ENCODE data around the gene YBX2.

Gene YBX2

DNA sequence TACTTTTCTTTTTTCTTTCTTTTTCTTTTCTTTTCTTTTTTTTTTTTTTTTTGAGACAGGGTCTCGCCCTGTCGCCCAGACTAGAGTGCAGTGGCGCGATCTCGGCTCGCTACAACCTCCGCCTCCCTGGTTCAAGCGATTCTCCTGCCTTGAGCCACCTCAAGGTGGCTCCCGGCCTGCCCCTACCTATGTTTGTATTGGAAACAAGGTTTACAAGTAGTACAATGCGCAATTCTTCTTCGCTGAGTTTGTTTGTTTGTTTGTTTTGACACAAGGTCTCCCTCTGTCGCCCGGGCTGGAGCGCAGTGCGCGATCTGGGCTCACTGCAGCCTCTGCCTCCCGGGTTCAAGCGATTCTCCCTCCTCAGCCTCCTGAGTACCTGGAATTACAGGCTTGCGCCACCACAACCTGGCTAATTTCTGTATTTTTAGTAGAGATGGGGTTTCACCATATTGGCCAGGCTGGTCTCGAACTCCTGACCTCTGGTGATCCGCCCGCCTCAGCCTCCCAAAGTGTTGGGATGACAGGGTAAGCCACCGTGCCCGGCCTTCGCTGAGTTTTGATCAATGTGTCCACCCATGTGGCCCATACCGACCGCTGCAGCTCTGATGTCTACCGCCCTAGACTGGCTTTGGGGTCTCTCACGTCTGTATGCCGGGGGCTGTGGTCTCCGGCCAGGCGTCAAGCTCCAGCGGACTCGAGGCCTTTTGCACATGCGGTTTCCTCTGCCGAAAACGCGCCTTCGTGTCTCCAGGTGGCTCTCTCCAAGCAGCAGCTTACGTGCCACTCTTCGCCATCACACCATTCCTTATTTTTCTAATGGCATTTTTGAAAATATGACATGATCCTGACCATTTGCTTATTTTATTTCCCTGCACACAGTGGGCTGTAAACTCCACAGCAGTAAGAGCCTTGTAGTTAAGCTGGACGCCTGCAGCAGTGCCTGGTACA, 1.1 kb upstream of the YBX2 start:
- no peak for FAIRE-seq

DNA sequence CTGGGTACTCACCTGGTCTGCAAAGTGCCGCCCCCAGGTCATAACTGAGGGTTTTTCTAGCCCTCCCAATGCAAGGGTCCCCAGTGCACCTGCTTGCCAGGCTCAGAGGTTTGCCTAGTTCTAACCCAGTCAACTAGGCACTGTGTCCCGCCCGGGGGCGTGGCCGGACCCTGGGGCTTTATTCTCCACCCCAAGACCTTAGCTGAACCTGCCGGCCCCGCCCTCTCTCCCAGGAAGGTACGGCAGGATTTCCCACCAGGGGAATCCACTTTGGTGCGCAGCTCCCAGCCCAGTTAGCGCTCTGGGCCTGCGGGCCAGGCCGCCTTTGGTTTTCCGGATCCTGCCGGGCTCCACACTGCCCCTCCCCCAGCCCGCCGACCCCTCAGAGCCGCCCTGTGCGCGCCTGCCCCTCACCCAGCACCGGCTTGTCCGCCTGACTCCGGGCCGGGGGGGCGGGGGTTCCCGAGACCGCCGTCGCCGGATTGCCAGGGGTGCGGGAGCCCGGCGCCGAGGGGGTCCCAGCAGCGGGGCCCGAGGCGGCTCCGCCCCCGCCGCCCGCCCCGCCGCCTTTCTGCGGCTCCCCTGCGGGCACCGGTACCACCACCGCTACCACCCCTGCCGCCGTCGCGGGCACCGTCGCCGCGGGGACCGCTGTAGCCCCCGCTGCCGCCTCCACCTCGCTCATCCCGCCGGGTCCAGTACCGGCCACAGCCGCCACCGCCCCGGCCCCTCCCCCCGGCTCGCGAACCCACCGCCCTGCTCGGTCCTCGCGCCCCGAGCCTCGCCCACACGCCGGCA, 424 bp downstream of the YBX2 start:
- FAIRE-seq, result no peak

DNA sequence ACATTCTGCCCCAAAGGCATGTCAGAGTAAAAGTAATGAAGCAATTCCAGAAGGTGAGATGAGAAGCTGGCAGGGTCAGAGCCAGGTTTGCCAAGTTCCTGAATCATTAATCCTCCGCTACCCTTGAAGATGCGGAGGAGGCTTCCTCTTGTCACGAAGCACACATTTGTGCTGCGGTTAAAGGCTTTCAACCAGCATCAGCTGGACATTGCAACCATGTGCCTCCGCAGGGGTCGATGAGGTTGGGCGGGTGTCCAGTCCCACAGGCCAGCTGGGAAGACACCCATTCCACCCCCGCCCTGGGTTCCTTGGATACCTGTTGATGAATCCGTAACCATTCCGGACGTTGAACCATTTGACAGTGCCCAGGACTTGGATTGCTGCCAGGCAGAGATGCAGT, 1.3 kb downstream of the YBX2 start:
- no peak for FAIRE-seq

DNA sequence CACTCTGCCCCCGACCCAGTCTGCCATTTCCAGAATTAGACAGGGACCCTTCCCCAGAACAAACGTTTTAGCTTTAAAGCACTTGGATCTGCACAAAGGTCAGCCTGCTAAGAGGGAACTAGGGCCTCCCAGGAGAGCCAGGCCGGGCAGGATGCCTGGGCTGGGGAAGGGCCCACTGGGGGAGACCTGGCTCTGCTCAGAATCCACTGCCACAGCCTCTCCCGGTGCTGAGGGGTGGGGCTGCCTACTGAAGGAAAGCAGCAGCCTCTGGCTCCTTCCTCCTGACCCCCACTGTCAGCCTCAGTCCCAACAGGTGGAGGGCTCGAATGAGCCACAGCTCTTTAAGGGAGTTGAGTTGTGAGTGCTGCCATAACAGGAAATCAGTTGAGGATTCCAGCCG, 1.7 kb downstream of the YBX2 start:
- no peak for FAIRE-seq

DNA sequence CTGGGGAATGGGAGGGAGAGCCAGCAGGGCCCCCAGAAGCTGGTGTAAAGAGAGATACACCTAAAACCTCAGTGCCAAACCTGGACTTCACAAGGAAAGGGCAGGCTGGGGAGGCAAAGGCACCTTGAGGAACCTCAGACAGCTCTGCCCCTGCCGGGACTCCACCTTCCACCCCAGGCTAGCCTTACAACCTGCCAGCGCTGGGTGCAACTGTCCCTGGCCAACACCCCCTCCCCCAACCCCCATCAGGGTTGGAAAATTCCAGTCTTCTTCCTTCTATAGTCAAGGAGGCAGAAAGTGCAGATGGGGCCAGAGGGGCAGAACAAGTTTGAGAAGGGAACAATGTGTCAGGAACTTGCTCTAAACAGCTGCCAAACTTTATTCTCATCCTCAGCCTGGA, 2.2 kb downstream of the YBX2 start:
- no peak for FAIRE-seq

DNA sequence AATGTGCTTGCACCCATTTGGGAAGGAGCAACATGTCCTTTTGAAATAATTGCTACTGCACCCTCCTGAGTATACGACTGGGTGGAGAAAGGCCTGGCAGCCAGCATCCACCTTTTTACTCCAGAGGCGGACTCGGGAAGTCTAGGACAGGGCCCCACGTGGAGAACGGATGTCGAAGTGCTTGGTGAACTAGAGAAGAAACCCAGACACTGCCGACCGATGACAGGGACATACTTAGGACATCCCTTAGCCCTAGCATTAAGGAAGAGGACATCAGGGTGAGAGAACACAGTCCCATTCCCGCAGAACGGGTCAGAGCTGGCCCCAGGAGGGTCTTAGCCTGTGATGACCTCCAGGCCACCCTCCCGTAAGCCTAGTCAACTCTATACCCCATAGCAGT, 3.8 kb downstream of the YBX2 start:
- no peak for FAIRE-seq

DNA sequence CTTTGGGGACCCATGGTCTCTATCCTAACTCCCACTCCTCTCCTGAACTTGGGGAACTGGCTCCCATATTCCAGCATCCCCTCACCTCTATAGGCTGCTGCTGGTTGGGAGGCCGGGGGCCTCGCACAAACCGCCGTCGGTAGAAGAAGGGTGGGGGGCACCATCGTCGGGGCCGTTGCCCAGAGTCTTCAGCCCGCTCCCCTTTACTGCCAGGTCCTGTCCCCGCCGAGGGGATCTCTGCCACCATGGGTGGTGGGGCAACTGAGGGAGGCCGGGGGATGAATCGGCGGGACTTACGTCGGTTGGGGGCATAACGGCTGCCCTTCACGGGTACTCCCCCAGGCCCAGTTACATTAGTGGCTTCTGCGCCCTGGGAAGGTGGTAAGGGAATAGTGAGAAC, 4.3 kb downstream of the YBX2 start:
- no peak for FAIRE-seq

DNA sequence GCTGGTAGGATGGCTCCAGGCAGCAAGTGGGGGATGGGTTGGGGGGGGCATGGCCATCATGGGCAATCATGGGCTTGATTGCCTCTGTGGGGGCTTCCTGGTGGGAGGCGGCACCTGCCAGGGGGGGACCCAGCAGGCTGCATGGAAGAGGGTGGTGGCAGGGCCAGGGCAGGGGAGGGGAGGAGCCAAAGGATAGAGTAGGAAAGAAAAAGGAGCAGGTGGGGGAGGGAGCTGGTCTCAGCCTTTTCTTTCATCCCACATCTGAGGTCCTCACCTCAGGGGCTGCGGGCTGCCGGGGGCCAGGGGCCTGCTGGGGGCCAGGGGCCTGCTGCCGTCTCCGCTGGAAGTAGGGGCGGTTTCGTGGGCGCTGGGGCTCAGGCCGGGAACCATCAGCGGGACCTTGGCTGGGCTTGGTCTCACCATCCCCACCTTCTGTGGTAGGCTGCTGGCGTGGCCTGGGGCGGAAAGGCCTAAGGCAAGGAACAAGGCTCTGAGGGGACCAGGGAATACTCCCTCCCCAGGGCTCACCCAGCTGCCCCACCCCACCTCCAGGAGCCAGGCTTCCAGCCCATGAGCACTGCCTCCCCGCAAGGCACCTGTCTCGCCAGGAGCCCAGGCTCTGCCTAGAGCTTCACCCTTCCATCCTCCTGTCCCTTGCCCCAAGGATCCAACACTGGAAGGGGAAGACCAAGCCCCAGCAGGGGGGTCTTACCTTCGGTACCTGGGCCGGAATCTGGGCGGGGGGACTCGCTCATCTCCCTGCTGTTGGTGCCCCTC, 5.0 kb downstream of the YBX2 start:
- no peak for FAIRE-seq

DNA sequence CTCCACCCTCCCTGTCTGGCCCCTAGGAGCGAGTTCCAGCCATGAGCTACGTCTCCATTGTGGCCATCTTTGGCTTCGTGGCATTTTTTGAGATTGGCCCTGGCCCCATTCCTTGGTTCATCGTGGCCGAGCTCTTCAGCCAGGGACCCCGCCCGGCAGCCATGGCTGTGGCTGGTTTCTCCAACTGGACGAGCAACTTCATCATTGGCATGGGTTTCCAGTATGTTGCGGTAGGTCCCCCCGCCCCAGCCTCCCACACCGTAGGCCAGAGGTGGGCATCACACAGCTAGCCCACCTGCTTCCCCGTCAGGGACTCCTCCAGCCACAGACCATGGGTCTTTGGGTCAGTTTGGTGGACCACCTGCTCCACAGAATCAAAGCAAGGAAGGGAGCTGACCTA, 8.8 kb downstream of the YBX2 start:
- FAIRE-seq, result no peak

DNA sequence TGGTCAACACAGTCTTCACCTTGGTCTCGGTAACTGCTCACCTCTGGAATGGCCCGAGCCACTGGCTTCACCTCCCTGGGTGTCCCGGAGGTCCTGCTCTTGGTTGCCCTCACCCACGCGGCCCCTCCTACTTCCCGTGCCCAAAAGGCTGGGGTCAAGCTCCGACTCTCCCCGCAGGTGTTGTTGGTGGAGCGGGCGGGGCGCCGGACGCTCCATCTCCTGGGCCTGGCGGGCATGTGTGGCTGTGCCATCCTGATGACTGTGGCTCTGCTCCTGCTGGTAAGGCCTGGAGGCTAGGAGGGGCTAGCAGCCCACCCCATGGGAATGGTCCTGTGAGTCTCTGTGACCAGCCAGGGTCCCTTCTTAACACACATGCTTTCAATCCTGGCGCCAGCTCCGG, 9.5 kb downstream of the YBX2 start:
- FAIRE-seq, result no peak

DNA sequence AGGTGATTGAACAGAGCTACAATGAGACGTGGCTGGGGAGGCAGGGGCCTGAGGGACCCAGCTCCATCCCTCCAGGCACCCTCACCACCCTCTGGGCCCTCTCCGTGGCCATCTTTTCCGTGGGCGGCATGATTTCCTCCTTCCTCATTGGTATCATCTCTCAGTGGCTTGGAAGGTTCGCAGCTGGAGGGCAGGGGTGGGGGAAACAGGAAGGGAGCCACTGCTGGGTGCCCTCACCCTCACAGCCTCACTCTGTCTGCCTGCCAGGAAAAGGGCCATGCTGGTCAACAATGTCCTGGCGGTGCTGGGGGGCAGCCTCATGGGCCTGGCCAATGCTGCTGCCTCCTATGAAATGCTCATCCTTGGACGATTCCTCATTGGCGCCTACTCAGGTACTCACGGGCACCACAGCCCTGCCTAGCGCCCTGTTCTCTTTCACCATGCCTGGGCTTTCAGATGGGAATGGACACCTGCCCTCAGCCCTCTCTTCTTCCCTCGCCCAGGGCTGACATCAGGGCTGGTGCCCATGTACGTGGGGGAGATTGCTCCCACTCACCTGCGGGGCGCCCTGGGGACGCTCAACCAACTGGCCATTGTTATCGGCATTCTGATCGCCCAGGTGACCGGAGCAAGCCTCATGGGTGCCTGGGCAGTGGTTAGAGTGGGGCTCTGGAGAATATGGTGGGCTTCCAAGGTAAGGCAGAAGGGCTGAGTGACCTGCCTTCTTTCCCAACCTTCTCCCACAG, 10.8 kb downstream of the YBX2 start:
- FAIRE-seq, result no peak

DNA sequence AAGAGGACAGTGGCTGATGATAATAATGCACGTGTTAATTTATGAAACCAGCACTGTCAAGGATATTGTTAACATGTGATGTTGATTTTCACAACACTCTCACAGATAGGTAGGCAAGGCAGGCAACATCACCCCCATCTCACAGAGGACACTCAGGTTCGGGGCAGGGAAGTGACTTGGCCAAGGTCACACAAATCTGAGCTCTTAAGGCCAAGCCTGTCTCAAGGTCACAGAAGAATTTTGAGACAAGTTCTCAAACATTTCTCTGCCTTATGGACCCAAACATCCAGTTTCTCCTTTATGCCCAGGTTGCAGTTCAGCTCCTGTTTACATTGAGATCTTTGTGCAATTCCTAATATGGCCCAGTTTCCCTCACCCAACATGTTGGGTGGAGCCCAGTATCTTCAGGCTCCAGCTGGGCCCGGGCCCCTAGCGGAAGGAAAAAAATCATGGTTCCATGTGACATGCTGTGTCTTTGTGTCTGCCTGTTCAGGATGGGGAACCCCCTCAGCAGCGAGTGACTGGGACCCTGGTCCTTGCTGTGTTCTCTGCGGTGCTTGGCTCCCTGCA, 11.6 kb downstream of the YBX2 start:
- FAIRE-seq, result no peak

DNA sequence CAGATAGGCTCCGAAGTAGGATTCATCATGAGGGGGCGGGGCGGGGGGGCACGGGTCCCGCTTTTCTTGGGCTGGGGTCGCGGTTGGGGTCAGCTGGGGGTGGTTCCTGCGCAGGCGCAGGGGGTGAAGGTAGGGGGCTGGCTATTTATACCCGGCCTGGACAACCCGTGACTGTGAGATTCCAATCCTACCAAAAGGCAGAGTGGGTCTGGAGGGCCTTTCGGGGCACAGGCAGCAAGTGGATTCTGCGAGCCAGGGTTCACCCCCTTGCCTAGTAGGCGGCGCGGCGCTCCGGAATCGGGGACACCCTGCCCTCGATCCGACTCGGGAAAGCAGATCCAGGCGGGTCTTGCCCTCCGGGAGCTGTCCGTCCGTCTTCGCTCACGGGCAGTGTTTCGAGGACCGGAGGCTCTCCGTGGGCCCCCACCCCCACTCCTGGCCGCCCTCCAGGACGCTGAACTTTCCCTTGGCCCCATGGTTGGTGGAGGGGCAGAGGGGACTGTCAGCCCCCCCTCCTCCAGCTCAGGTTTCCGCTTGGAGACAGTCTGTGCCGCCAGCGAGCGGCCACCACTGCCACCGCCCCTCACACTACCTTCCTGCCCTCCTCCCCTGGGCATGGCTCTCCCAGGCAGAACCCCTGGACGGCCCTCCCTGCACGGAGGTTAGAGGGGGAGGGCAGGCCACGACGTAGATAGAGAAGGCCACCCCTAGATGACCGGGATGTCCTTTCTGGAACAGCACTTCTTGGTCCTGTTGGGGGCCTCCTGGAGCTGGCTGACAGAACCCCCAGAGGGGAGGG, 12.3 kb downstream of the YBX2 start:
- no peak for FAIRE-seq

DNA sequence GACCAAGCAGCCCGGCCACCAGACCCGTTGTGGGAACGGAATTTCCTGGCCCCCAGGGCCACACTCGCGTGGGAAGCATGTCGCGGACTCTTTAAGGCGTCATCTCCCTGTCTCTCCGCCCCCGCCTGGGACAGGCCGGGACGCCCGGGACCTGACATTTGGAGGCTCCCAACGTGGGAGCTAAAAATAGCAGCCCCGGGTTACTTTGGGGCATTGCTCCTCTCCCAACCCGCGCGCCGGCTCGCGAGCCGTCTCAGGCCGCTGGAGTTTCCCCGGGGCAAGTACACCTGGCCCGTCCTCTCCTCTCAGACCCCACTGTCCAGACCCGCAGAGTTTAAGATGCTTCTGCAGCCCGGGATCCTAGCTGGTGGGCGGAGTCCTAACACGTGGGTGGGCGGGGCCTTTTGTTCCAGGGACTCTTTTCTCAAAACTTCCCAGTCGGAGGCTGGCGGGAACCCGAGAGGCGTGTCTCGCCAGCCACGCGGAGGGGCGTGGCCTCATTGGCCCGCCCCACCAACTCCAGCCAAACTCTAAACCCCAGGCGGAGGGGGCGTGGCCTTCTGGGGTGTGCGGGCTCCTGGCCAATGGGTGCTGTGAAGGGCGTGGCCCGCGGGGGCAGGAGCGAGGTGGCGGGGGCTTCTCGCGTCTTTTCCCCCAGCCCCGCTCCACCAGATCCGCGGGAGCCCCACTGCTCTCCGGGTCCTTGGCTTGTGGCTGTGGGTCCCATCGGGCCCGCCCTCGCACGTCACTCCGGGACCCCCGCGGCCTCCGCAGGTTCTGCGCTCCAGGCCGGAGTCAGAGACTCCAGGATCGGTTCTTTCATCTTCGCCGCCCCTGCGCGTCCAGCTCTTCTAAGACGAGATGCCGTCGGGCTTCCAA, 13.1 kb downstream of the YBX2 start, which contains the start of gene SLC2A4:
TSS of gene SLC2A4 (plus strand) at position 645 of the 879 bp plus-strand sequence. CDS start at position 862, 217 bp downstream.
- peak; percentile 18 for FAIRE-seq

DNA sequence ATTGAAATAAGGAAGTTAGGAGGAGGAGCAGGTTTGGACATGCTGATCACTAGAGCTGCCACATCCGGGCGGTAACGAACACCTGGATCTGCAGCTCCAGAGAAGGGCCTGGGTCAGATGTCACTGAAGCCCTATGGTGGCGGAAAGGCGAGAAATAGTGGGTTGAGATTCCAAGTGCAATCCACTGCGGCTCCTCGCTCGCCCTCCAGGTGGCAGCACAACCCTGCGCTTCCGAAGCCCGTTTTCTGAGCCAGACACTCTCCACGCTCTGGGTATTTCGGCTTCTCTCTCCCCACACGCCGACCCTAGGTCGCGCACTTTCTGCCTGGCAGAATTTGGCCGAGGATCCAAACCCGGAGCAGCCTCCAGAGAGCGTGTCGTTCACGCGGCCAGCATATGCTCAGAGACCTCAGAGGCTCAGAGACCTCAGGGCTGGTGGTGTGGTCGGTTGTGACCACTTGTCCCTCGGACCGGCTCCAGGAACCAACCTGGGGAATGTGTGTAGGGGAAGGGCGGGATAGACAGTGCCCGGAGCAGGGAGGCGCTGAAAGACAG, 13.8 kb downstream of the YBX2 start:
- FAIRE-seq, result no peak

DNA sequence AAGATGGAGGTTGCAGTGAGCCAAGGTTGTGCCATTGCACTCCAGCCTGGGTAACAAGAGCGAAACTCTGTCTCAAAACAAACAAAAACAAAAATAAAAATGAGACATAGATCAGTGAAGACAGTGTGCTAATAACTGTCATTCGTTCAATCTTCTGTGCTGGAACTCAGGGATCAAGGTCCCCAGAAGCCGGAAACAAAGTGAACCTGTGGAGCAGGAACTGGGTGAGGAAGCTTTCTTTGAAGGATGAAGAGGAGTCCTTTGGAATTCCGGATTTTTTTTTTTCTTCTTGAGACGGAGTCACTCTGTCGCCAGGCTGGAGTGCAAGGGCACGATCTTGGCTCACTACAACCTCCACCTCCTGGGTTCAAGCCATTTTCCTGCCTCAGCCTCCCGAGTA, 15.0 kb downstream of the YBX2 start:
- no peak for FAIRE-seq

DNA sequence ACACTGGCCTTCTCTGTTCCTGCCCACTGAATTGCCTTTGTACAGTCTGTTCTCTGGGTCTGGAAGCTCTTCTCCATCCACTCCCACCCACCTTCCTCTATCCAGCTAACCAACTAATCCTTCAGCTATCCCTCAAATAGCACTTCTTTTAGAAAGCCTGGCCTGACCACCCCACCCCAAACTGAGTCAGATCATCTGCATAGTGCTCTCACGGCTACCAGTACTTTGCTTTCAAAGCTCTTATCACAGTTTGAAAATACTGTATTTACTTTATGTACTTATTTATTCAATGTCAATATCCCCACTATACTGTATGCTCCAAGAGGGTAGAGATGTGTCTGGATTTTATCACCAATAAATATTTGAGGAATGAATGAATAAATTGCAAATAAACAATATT, 27.7 kb downstream of the YBX2 start:
- FAIRE-seq, result no peak

DNA sequence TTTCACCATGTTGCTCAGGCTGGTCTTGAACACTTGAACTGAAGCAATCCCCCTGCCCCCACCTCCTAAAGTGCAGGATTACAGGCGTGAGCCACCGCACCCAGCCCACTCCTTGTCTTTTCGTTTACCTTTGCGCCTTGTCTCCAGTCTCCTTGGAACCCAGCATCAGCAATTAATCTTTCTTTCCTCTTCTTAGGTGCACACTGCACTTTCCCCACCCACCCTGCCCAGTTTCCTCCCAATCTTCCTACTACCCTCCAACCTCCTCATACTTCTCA, 30.7 kb downstream of the YBX2 start:
- FAIRE-seq, result no peak

DNA sequence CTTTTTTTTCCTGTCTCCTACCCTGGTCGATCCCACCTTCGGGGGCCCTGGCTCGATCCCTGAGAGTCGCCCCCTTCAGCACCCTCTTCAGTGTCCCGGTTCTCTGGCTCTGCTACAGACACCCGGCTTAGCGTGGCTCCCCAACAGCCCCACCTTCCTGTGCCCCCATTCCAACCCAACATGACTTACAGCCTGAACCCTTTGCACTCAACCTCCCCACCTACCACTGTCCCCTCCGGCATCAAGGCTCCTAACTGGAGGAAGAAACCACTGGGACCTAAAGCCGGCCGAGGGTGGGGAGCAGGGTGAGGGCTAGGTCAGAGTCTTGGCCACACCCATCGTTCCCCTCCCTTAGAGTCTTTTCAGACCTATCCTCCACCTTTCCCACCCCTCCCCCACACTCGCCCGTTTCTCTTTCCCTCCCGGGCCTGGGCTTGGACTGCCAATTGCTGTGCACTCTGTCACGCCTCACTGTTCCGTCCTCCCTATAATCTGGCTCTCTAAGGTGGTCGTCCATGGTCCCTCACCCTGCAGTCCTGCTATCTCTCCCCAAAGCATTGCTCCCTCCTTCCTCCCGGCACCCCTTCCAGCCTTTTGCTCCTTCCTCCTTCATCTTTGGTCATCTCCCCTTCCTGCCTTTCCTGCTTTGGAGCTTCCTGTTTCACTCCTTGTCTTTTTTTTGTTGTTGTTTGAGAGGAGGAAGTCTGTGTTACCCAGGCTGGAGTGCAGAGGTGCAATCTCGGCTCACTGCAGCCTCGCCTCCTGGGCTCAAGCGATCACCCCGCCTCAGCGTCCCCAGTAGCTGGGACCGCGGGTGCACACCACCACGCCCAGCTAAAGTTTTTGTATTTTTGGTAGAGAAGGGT, 31.3 kb downstream of the YBX2 start:
- no peak for FAIRE-seq
